ENCODE data around the gene CLINT1.

DNA sequence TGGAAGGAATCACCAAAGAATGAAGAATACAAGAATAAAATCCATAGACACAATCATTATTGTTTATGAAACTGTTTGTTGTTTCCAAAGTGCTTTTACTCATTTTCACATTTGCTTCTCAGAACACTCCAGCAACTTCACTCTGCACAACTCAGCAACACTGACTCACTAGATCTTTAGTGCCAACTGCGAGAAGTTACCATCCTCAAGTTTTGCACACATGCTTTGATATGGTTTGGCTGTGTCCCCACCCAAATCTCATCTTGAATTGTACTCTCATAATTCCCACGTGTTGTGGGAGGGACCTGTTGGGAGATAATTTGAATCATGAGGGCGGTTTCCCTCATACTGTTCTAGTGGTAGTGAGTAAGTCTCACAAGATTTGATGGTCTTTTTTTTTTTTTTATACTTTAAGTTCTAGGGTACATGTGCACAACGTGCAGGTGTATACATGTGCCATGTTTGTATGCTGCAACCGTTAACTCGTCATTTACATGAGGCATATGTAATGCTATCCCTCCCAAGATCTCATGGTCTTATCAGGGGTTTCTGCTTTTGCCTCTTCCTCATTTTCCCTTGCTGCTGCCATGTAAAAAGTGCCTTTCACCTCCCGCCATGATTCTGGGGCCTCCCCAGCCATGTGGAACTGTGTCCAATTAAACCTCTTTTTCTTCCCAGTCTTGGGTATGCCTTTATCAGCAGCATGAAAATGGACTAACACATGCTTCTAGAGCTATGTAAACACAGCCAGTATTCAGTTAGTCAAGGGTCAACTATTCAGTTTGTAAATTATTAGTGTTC lies 36.9 kb downstream of the CLINT1 start:
- no peak for TF ChIP-seq GATA2 (IDR thresholded peaks at IDR 0.05; ENCODE audit: low read depth, low read length)
- no peak for TF ChIP-seq GATA3 (IDR thresholded peaks at IDR 0.05; ENCODE audit: low read depth, low read length)
